WTC11 (cell line): ENCODE results near the gene KANTR. TPM values are rescaled to one million over a fixed set of nuclear protein-coding genes. Genes with fewer than 3 reads are reported as not detected.

Experiments used
- ATAC-seq: fragments of 200-7000 bp; cut with Tn5 transposase; 2 replicates; pipeline ENCODE4 v1.10.0; 2021; ENCODE audit warnings: mild to moderate bottlenecking, moderate library complexity
- CTCF ChIA-PET: fragments of 300-600 bp; sonication (Branson Sonifier 250); formaldehyde crosslinking; loops from one replicate; lab custom pipeline; 2021; ENCODE audit warnings: antibody characterized with exemption; lab: Charles Lee
- POLR2A ChIA-PET: fragments of 350-600 bp; sonication (Branson Sonifier 250); formaldehyde crosslinking; loops from one replicate; lab custom pipeline; 2021; ENCODE audit warnings: antibody characterized with exemption; lab: Charles Lee
- DNase-seq: peaks from one replicate; pipeline ENCODE4 v3.0.0; 2021; ENCODE audit warnings: low spot score
- H3K27ac Mint-ChIP-seq: 2 replicates; pipeline ENCODE4 v1.8.0; 2021; ENCODE audit warnings: mixed read lengths
- H3K27me3 Mint-ChIP-seq: 2 replicates; pipeline ENCODE4 v1.8.0; 2021; ENCODE audit warnings: low read depth, mild to moderate bottlenecking, moderate library complexity, mixed read lengths
- H3K36me3 Mint-ChIP-seq: 2 replicates; pipeline ENCODE4 v1.8.0; 2021; ENCODE audit warnings: mixed read lengths
- H3K4me1 Mint-ChIP-seq: 2 replicates; pipeline ENCODE4 v1.8.0; 2022; ENCODE audit warnings: mixed read lengths
- H3K4me3 Mint-ChIP-seq: 2 replicates; pipeline ENCODE4 v1.8.0; 2021; ENCODE audit warnings: mild to moderate bottlenecking, moderate library complexity, mixed read lengths
- H3K9me3 Mint-ChIP-seq: 2 replicates; pipeline ENCODE4 v1.8.0; 2021; ENCODE audit warnings: mixed read lengths
- ETV6 ChIP-seq: sonication (generic); formaldehyde crosslinking; IDR thresholded peaks from 2 replicates; pipeline ENCODE4 v1.8.1; 2022; ENCODE audit warnings: mild to moderate bottlenecking, missing genetic modification reagents
- FOXK1 ChIP-seq: sonication (generic); formaldehyde crosslinking; IDR thresholded peaks from 2 replicates; pipeline ENCODE4 v1.8.0; 2022; ENCODE audit warnings: mild to moderate bottlenecking, moderate library complexity, missing genetic modification reagents
- IRF1 ChIP-seq: sonication (generic); formaldehyde crosslinking; IDR thresholded peaks from 2 replicates; pipeline ENCODE4 v1.8.0; 2023; ENCODE audit warnings: missing genetic modification reagents
- JAZF1 ChIP-seq: fragments of 250-450 bp; sonication (Bioruptor Pico); IDR thresholded peaks from 2 replicates; pipeline ENCODE4 v1.9.0; 2021; ENCODE audit warnings: moderate library complexity, mild to moderate bottlenecking, inconsistent platforms
- MLX ChIP-seq: sonication (generic); formaldehyde crosslinking; IDR thresholded peaks from 2 replicates; pipeline ENCODE4 v1.8.1; 2023; ENCODE audit warnings: mild to moderate bottlenecking, missing genetic modification reagents, moderate library complexity
- MXD4 ChIP-seq: fragments of 250-450 bp; sonication (Bioruptor Pico); IDR thresholded peaks from 2 replicates; pipeline ENCODE4 v1.8.0; 2021; ENCODE audit warnings: mild to moderate bottlenecking, moderate library complexity, borderline replicate concordance
- NR3C1 ChIP-seq: sonication (generic); formaldehyde crosslinking; conservative IDR thresholded peaks from 2 replicates; pipeline ENCODE4 v1.8.1; 2023; ENCODE audit warnings: low read depth, mild to moderate bottlenecking, missing genetic modification reagents
- PRRX2 ChIP-seq: fragments of 250-450 bp; sonication (Bioruptor Pico); IDR thresholded peaks from 2 replicates; pipeline ENCODE4 v1.8.0; 2021; ENCODE audit warnings: mild to moderate bottlenecking
- TCF7 ChIP-seq: sonication (generic); formaldehyde crosslinking; IDR thresholded peaks from 2 replicates; pipeline ENCODE4 v1.8.0; 2022; ENCODE audit warnings: mild to moderate bottlenecking, low read depth, missing genetic modification reagents, moderate library complexity
- TEAD4 ChIP-seq: sonication (generic); formaldehyde crosslinking; IDR thresholded peaks from 2 replicates; pipeline ENCODE4 v1.8.0; 2022; ENCODE audit warnings: mild to moderate bottlenecking, missing genetic modification reagents
- TP53 ChIP-seq: sonication (generic); formaldehyde crosslinking; IDR thresholded peaks from 2 replicates; pipeline ENCODE4 v1.8.1; 2023; ENCODE audit warnings: mild to moderate bottlenecking, missing genetic modification reagents
- ZBTB43 ChIP-seq: sonication (generic); formaldehyde crosslinking; IDR thresholded peaks from 2 replicates; pipeline ENCODE4 v1.8.1; 2023; ENCODE audit warnings: mild to moderate bottlenecking, missing genetic modification reagents
- ZNF232 ChIP-seq: sonication (generic); formaldehyde crosslinking; IDR thresholded peaks from 2 replicates; pipeline ENCODE4 v1.8.0; 2022; ENCODE audit warnings: mild to moderate bottlenecking, missing genetic modification reagents
- ZNF425 ChIP-seq: fragments of 250-450 bp; sonication (Bioruptor Pico); conservative IDR thresholded peaks from 2 replicates; pipeline ENCODE4 v1.9.0; 2021; ENCODE audit warnings: mild to moderate bottlenecking
- total RNA-seq: library from RNA; stranded (reverse); gene quantifications from 3 replicates; pipeline ENCODE4 v1.2.3, GENCODE V29; 2021
- TF ChIP-seq, protein P1 (sequence below): fragments of 250-450 bp; sonication (Bioruptor Pico); IDR thresholded peaks from 2 replicates; pipeline ENCODE4 v1.9.0; 2021; ENCODE audit warnings: mild to moderate bottlenecking
- TF ChIP-seq, protein P2 (sequence below): sonication (generic); formaldehyde crosslinking; IDR thresholded peaks from 2 replicates; pipeline ENCODE4 v1.8.0; 2022; ENCODE audit warnings: mild to moderate bottlenecking, missing genetic modification reagents
- TF ChIP-seq, protein P3 (sequence below): sonication (generic); formaldehyde crosslinking; IDR thresholded peaks from 2 replicates; pipeline ENCODE4 v1.8.1; 2022; ENCODE audit warnings: missing genetic modification reagents, borderline replicate concordance
- TF ChIP-seq, protein P4 (sequence below): sonication (generic); formaldehyde crosslinking; IDR thresholded peaks from 2 replicates; pipeline ENCODE4 v1.8.0; 2022; ENCODE audit warnings: mild to moderate bottlenecking, missing genetic modification reagents
- TF ChIP-seq, protein P5 (sequence below): sonication (generic); formaldehyde crosslinking; IDR thresholded peaks from 2 replicates; pipeline ENCODE4 v1.8.1; 2022; ENCODE audit warnings: mild to moderate bottlenecking, moderate library complexity, missing genetic modification reagents
- TF ChIP-seq, protein P6 (sequence below): sonication (generic); formaldehyde crosslinking; conservative IDR thresholded peaks from 2 replicates; pipeline ENCODE4 v1.8.1; 2022; ENCODE audit warnings: mild to moderate bottlenecking, missing genetic modification reagents
- TF ChIP-seq, protein P7 (sequence below): fragments of 250-450 bp; sonication (Bioruptor Pico); IDR thresholded peaks from 2 replicates; pipeline ENCODE4 v1.8.0; 2021; ENCODE audit warnings: mild to moderate bottlenecking

Gene KANTR
- total RNA-seq, 1 experiment from 2014 or later, result 14.0 TPM

DNA sequence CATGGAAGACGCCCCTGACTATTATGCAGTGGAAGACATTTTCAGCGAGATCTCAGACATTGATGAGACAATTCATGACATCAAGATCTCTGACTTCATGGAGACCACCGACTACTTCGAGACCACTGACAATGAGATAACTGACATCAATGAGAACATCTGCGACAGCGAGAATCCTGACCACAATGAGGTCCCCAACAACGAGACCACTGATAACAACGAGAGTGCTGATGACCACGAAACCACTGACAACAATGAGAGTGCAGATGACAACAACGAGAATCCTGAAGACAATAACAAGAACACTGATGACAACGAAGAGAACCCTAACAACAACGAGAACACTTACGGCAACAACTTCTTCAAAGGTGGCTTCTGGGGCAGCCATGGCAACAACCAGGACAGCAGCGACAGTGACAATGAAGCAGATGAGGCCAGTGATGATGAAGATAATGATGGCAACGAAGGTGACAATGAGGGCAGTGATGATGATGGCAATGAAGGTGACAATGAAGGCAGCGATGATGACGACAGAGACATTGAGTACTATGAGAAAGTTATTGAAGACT is 8.2 kb upstream of the KANTR start:
- ChIA-PET CTCF (no interaction called here), POLR2A (no interaction called here)
- ATAC-seq, result no peak
- Mint-ChIP-seq H3K27ac (no peak overlapping the region), H3K9me3 (no peaks in the 10 kb centered on the region), H3K4me3 (no peak overlapping the region), H3K4me1 (peaks cover 16% of the 10 kb centered on the region), H3K36me3 (peaks cover 21% of the 10 kb centered on the region), H3K27me3 (0 out of 2 replicates have a peak, but pooled peaks cover under 1% of the 10 kb centered on the region)
- TF ChIP-seq FOXK1 (CRISPR knock-in tag) (no peak), ZBTB43 (CRISPR knock-in tag) (no peak), MLX (CRISPR knock-in tag) (no peak), NR3C1 (CRISPR knock-in tag) (no peak), ZNF232 (no peak), ZNF425 (CRISPR knock-in tag) (no peak), TCF7 (CRISPR knock-in tag) (no peak)
- TF ChIP-seq, protein P1, sequence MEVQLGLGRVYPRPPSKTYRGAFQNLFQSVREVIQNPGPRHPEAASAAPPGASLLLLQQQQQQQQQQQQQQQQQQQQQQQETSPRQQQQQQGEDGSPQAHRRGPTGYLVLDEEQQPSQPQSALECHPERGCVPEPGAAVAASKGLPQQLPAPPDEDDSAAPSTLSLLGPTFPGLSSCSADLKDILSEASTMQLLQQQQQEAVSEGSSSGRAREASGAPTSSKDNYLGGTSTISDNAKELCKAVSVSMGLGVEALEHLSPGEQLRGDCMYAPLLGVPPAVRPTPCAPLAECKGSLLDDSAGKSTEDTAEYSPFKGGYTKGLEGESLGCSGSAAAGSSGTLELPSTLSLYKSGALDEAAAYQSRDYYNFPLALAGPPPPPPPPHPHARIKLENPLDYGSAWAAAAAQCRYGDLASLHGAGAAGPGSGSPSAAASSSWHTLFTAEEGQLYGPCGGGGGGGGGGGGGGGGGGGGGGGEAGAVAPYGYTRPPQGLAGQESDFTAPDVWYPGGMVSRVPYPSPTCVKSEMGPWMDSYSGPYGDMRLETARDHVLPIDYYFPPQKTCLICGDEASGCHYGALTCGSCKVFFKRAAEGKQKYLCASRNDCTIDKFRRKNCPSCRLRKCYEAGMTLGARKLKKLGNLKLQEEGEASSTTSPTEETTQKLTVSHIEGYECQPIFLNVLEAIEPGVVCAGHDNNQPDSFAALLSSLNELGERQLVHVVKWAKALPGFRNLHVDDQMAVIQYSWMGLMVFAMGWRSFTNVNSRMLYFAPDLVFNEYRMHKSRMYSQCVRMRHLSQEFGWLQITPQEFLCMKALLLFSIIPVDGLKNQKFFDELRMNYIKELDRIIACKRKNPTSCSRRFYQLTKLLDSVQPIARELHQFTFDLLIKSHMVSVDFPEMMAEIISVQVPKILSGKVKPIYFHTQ (CRISPR knock-in tag), result no peak
- TF ChIP-seq, protein P2, sequence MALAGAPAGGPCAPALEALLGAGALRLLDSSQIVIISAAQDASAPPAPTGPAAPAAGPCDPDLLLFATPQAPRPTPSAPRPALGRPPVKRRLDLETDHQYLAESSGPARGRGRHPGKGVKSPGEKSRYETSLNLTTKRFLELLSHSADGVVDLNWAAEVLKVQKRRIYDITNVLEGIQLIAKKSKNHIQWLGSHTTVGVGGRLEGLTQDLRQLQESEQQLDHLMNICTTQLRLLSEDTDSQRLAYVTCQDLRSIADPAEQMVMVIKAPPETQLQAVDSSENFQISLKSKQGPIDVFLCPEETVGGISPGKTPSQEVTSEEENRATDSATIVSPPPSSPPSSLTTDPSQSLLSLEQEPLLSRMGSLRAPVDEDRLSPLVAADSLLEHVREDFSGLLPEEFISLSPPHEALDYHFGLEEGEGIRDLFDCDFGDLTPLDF, result no peak
- DNase-seq, result no peak

DNA sequence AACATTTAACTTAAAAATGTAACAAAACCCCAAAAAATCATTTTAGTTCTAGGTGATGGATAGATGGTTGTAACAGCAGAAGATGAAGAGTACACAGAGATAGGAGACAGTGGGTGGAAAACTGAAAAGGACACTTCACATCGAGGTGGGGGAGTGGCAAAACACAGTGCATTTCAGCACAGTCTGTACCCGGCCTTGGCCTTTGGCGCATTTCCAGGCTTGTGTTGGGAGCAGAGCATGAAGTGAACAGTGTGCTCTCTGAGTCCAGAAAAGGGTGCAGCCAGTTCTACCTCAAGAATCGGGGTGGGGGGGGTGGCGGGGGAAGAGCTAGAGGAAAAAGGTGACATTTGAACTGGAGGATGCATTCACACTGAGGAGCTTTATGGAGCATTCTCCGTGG is 7.5 kb upstream of the KANTR start:
- Mint-ChIP-seq H3K4me1 (peaks cover 15% of the 10 kb centered on the region), H3K9me3 (no peaks in the 10 kb centered on the region), H3K27me3 (no peaks in the 10 kb centered on the region), H3K4me3 (no peak overlapping the region), H3K27ac (no peak overlapping the region), H3K36me3 (peaks cover 21% of the 10 kb centered on the region)
- no peak for ATAC-seq
- ChIA-PET CTCF (no interaction called here), POLR2A (no interaction called here)
- no peak for DNase-seq
- TF ChIP-seq, protein P3, sequence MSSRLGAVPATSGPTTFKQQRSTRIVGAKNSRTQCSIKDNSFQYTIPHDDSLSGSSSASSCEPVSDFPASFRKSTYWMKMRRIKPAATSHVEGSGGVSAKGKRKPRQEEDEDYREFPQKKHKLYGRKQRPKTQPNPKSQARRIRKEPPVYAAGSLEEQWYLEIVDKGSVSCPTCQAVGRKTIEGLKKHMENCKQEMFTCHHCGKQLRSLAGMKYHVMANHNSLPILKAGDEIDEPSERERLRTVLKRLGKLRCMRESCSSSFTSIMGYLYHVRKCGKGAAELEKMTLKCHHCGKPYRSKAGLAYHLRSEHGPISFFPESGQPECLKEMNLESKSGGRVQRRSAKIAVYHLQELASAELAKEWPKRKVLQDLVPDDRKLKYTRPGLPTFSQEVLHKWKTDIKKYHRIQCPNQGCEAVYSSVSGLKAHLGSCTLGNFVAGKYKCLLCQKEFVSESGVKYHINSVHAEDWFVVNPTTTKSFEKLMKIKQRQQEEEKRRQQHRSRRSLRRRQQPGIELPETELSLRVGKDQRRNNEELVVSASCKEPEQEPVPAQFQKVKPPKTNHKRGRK (CRISPR knock-in tag), result no peak
- TF ChIP-seq IRF1 (CRISPR knock-in tag), result no peak
- TF ChIP-seq TEAD4 (CRISPR knock-in tag), result no peak
- no peak for TF ChIP-seq MXD4 (CRISPR knock-in tag)
- no peak for TF ChIP-seq PRRX2 (CRISPR knock-in tag)
- TF ChIP-seq, protein P4, sequence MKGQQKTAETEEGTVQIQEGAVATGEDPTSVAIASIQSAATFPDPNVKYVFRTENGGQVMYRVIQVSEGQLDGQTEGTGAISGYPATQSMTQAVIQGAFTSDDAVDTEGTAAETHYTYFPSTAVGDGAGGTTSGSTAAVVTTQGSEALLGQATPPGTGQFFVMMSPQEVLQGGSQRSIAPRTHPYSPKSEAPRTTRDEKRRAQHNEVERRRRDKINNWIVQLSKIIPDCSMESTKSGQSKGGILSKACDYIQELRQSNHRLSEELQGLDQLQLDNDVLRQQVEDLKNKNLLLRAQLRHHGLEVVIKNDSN (CRISPR knock-in tag), result no peak
- TF ChIP-seq, protein P5, sequence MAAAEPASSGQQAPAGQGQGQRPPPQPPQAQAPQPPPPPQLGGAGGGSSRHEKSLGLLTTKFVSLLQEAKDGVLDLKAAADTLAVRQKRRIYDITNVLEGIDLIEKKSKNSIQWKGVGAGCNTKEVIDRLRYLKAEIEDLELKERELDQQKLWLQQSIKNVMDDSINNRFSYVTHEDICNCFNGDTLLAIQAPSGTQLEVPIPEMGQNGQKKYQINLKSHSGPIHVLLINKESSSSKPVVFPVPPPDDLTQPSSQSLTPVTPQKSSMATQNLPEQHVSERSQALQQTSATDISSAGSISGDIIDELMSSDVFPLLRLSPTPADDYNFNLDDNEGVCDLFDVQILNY (CRISPR knock-in tag), result no peak
- TF ChIP-seq TP53, result no peak
- TF ChIP-seq, protein P6, sequence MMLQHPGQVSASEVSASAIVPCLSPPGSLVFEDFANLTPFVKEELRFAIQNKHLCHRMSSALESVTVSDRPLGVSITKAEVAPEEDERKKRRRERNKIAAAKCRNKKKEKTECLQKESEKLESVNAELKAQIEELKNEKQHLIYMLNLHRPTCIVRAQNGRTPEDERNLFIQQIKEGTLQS, result no peak
- TF ChIP-seq ETV6 (CRISPR knock-in tag), result no peak
- no peak for TF ChIP-seq JAZF1 (CRISPR knock-in tag)
- TF ChIP-seq, protein P7, sequence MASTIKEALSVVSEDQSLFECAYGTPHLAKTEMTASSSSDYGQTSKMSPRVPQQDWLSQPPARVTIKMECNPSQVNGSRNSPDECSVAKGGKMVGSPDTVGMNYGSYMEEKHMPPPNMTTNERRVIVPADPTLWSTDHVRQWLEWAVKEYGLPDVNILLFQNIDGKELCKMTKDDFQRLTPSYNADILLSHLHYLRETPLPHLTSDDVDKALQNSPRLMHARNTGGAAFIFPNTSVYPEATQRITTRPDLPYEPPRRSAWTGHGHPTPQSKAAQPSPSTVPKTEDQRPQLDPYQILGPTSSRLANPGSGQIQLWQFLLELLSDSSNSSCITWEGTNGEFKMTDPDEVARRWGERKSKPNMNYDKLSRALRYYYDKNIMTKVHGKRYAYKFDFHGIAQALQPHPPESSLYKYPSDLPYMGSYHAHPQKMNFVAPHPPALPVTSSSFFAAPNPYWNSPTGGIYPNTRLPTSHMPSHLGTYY (CRISPR knock-in tag), result no peak
